Measurements from ENCODE around the gene CREM.

The CREM gene

GRCh38 chr10:35091994-35092790 is 34.5 kb upstream of the CREM start:
- Histone ChIP-seq H3K27me3 (ENCODE audit: insufficient read depth, low read length, poor library complexity, severe bottlenecking) (no peaks in the 10 kb centered on the region), H3K36me3 (ENCODE audit: insufficient read depth, low read length) (no peaks in the 10 kb centered on the region), H3K9me2 (replicated peaks; ENCODE audit: low read depth, low read length) (no peaks in the 10 kb centered on the region), H3K9me3 (ENCODE audit: insufficient read depth, low read depth, low read length) (no peaks in the 10 kb centered on the region), H2AFZ (ENCODE audit: low read length) (no peak overlapping the region), H3K4me3 (ENCODE audit: low read length, poor library complexity, severe bottlenecking) (no peak overlapping the region), H3K4me2 (ENCODE audit: low read depth, low read length, poor library complexity, severe bottlenecking) (no peak overlapping the region), H3K79me2 (ENCODE audit: insufficient read depth, low read length) (peaks cover 30% of the 10 kb centered on the region), H4K20me1 (ENCODE audit: insufficient read depth, low read length, poor library complexity, severe bottlenecking) (peaks cover 21% of the 10 kb centered on the region), H3K4me1 (ENCODE audit: insufficient read depth, low read length, poor library complexity, severe bottlenecking) (peaks cover 29% of the 10 kb centered on the region), H3K9ac (ENCODE audit: low read depth, low read length, poor library complexity, severe bottlenecking) (no peak overlapping the region), H3F3A (ENCODE audit: low read depth) (no peaks in the 10 kb centered on the region)
- TF ChIP-seq EZH2phosphoT487 (IDR thresholded peaks at IDR 0.05; ENCODE audit: borderline replicate concordance): no peak
- no peak for TF ChIP-seq CTCF (conservative IDR thresholded peaks at IDR 0.05; ENCODE audit: low read length)

GRCh38 chr10:35092851-35093250 is 33.8 kb upstream of the CREM start:
- Histone ChIP-seq H3K4me3 (ENCODE audit: low read length, poor library complexity, severe bottlenecking) (no peak overlapping the region), H4K20me1 (ENCODE audit: insufficient read depth, low read length, poor library complexity, severe bottlenecking) (peaks cover 14% of the 10 kb centered on the region), H3K4me1 (ENCODE audit: insufficient read depth, low read length, poor library complexity, severe bottlenecking) (peaks cover 22% of the 10 kb centered on the region), H3K9me3 (ENCODE audit: insufficient read depth, low read depth, low read length) (no peaks in the 10 kb centered on the region), H3K36me3 (ENCODE audit: insufficient read depth, low read length) (no peaks in the 10 kb centered on the region), H3K79me2 (ENCODE audit: insufficient read depth, low read length) (peaks cover 23% of the 10 kb centered on the region), H3K9me2 (replicated peaks; ENCODE audit: low read depth, low read length) (no peaks in the 10 kb centered on the region), H2AFZ (ENCODE audit: low read length) (no peak overlapping the region), H3K27me3 (ENCODE audit: insufficient read depth, low read length, poor library complexity, severe bottlenecking) (no peaks in the 10 kb centered on the region), H3K4me2 (ENCODE audit: low read depth, low read length, poor library complexity, severe bottlenecking) (no peak overlapping the region), H3F3A (ENCODE audit: low read depth) (no peaks in the 10 kb centered on the region), H3K9ac (ENCODE audit: low read depth, low read length, poor library complexity, severe bottlenecking) (no peak overlapping the region)
- TF ChIP-seq EZH2phosphoT487 (IDR thresholded peaks at IDR 0.05; ENCODE audit: borderline replicate concordance) (no peak), CTCF (conservative IDR thresholded peaks at IDR 0.05; ENCODE audit: low read length) (no peak)

GRCh38 chr10:35096312-35096711 is 30.3 kb upstream of the CREM start:
- no peak overlapping the region for H3K4me3 ChIP-seq (ENCODE audit: low read length, poor library complexity, severe bottlenecking)
- no peaks in the 10 kb centered on the region for H3K4me1 ChIP-seq (ENCODE audit: insufficient read depth, low read length, poor library complexity, severe bottlenecking)
- H3F3A ChIP-seq (ENCODE audit: low read depth): no peaks in the 10 kb centered on the region
- no peak for TF ChIP-seq EZH2phosphoT487 (IDR thresholded peaks at IDR 0.05; ENCODE audit: borderline replicate concordance)
- no peak for TF ChIP-seq CTCF (conservative IDR thresholded peaks at IDR 0.05; ENCODE audit: low read length)
- H2AFZ ChIP-seq (ENCODE audit: low read length): peak overlapping the region; percentile 49; the same call in 1 of the 2 replicates
- H3K4me2 ChIP-seq (ENCODE audit: low read depth, low read length, poor library complexity, severe bottlenecking): no peak overlapping the region
- no peaks in the 10 kb centered on the region for H3K27me3 ChIP-seq (ENCODE audit: insufficient read depth, low read length, poor library complexity, severe bottlenecking)
- no peaks in the 10 kb centered on the region for H3K36me3 ChIP-seq (ENCODE audit: insufficient read depth, low read length)
- no peaks in the 10 kb centered on the region for H4K20me1 ChIP-seq (ENCODE audit: insufficient read depth, low read length, poor library complexity, severe bottlenecking)
- no peak overlapping the region for H3K9ac ChIP-seq (ENCODE audit: low read depth, low read length, poor library complexity, severe bottlenecking)
- H3K79me2 ChIP-seq (ENCODE audit: insufficient read depth, low read length): no peaks in the 10 kb centered on the region
- H3K9me3 ChIP-seq (ENCODE audit: insufficient read depth, low read depth, low read length): no peaks in the 10 kb centered on the region
- H3K9me2 ChIP-seq (replicated peaks; ENCODE audit: low read depth, low read length): no peaks in the 10 kb centered on the region

Data from Loucy (cell line).